NCI-H524 (cell line): Measurements from ENCODE around the gene NCAN.
"Not testable (repeated sequence)": the region's sequence is repeated elsewhere in the genome, so short reads cannot be mapped to it uniquely, and the experiment has no call there.

ENCODE experiments used
- DNase-seq, 2 experiments: peaks; one replicate each; lab custom pipeline; 2025; lab: John Stamatoyannopoulos, UW

NCAN gene

DNA sequence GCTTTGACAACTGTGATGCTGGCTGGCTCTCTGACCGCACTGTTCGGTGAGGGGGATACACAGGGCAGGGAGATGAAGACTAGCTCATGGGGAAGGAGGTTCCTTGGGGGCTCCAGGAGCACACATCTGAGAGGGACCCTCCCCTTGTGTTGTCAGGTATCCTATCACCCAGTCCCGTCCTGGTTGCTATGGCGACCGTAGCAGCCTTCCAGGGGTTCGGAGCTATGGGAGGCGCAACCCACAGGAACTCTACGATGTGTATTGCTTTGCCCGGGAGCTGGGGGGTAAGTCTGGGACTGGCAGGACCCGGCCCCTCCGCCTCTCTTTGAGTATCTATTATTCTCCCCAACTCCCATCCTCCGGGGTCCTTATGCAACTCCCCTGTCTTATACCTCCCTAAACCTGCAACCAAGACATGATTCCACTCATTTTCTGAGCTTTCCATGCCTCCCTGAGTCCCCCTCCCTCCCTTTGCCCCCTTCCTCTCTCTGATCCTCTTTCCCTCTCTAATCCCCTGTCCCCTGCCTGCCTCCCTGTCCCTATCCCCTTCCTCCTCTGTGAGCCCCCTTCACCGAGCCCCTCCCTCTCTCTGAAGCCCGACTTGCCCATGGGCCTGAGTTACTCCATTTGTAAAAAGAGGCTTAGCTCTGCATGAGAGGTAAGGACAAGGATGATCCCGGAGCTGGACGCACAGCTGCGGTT, 12.5 kb downstream of the NCAN start:
- DNase-seq: no peak

DNA sequence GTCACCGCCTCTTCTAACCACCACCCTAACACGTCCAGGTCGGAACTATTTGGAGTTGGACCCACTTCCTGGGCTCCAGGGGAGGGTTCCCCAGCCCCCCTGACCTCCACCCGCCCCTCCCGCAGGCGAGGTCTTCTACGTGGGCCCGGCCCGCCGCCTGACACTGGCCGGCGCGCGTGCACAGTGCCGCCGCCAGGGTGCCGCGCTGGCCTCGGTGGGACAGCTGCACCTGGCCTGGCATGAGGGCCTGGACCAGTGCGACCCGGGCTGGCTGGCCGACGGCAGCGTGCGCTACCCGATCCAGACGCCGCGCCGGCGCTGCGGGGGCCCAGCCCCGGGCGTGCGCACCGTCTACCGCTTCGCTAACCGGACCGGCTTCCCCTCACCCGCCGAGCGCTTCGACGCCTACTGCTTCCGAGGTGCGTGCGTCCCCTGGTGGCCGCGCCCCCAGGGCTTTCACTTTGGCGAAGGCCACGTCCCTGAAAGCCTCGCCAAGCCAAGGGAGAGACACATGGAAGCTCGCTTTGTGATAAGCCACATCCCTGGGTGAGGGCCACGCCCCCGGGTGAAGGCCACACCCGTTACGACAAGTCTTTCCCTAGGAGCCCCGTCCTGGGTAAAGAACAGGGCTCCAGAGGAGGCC, 13.2 kb downstream of the NCAN start:
- peak; percentile 53 to 77 for DNase-seq

DNA sequence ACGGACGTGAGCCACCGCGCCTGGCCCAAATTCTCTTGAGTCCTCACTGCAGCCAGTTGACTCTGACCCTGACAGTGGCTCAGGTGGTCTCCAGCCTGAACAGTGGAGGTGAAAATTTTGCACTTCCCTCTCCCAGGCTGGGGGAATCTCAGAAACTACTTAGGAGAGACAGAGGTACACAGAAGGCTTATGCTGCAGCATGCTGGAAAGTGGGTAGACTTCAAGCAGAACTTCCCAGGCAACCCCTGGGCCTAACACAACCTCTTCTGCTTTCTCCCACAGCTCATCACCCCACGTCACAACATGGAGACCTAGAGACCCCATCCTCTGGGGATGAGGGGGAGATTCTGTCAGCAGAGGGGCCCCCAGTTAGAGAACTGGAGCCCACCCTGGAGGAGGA, 14.4 kb downstream of the NCAN start:
- DNase-seq: no peak

DNA sequence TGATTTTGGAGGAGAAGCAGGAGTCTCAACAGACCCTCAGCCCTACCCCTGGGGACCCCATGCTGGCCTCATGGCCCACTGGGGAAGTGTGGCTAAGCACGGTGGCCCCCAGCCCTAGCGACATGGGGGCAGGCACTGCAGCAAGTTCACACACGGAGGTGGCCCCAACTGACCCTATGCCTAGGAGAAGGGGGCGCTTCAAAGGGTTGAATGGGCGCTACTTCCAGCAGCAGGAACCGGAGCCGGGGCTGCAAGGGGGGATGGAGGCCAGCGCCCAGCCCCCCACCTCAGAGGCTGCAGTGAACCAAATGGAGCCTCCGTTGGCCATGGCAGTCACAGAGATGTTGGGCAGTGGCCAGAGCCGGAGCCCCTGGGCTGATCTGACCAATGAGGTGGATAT, 14.9 kb downstream of the NCAN start:
- no peak for DNase-seq

DNA sequence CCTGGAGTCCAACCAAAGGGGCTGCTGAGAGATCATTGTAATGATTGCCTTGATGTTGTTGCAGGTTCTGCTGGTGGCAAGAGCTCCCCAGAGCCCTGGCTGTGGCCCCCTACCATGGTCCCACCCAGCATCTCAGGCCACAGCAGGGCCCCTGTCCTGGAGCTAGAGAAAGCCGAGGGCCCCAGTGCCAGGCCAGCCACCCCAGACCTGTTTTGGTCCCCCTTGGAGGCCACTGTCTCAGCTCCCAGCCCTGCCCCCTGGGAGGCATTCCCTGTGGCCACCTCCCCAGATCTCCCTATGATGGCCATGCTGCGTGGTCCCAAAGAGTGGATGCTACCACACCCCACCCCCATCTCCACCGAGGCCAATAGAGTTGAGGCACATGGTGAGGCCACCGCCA, 15.5 kb downstream of the NCAN start:
- DNase-seq: no peak

DNA sequence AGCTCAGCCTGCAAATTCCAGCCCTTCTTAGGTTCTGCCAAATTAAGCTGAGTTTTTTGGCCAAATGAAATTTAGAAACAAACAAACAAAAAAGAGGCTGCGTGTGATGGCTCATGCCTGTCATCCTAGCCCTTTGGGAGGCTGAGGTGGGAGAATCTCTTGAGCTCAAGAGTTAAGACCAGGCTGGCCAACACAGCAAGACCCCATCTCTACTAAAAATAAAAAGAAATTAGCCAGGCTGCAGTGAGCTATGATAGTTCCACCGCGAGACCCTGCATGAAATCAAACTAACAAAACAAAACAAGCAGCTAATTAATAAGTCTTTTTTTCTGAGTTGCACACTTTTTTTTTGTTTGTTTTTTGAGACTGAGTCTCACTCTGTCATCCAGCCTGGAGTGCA, 17.9 kb downstream of the NCAN start:
- DNase-seq: no peak

DNA sequence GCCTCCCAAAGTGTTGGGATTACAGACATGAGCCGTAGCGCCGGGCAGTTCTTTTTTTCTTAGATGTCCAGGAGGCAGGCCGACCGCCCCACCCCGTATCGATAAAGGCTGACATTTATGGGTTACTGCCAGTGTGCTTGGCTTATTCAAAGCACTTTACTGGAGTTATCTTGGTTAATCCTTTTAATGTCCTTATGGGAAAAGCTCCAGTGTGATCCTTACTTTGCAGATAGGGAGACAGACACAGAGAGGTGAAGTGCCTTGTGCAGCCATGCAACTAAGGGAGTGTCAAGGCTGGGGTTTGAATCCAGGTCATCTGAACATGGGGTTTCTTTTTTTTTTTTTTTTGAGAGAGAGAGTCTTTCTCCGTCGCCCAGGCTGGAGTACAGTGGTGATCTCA, 19.2 kb downstream of the NCAN start:
- DNase-seq: peak; percentile 84 to 92

DNA sequence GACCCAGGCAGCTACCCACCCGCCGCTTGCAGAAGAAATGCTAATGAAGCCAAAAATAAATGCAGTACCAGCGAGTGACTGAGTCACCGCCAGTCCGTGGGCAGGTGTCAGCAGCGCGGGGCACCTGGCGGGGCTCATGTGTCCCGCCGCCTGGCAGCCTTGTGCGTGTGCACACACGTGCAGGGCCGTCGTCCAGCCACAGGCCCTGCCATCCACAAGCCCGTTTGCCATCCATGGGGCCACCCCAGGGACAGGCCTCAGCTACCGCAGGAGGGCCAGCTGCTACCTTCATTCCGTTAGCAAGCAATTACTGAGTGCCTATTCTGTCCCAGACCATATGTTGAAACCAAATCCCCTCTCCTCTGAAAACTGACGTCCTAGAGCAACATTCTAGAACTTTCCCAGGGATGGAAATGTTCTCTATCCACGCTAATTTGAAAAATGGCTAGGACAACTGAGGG, 20.5 kb downstream of the NCAN start:
- peak; percentile 56 to 87 for DNase-seq

DNA sequence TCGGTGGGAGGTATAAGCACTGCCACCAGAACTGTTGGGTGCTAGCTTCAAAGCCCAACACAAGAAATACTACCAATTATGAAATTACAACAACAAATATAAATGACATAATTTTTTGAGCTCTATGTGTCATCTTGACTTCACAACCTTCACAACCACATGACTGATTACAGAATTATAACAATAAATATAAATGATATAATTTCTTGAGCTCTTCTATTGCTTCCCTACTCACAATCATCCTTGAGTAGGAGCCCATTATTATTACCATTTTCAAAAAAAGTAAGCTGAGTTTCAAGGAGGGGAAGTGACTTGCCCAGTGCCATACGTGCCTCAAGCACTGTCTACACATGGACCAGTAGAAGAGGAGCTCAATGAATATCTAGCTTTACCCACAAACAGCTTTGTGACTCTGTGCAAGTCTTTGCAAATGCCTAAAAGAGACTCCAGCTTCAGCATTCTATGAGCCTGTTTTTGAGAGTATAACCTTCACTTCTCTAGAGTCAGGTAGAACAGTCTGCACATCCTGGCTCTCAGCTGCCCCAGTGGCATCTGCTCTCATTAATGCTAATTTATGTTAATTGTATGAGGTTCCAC, 22.6 kb downstream of the NCAN start:
- peak in 1 of 2 experiments; percentile 42 for DNase-seq

DNA sequence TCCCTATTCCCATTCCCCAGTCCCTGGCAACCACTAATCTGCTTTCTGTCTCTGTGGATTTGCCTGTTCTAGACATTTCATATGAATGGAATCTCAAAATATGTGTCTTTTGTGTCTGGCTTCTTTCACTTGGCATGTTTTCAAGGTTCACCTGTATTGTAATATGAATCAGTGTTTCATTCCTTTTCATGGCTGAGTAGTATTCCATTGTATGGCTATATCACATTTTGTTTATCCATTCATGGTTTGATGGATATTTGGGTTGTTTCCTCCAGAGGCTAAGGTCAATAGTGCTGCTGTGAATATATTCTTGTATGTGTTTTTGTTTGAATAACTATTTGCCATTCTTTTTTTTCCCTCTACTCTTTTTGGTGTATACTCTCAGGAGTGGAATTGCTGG, 24.4 kb downstream of the NCAN start:
- no peak for DNase-seq

DNA sequence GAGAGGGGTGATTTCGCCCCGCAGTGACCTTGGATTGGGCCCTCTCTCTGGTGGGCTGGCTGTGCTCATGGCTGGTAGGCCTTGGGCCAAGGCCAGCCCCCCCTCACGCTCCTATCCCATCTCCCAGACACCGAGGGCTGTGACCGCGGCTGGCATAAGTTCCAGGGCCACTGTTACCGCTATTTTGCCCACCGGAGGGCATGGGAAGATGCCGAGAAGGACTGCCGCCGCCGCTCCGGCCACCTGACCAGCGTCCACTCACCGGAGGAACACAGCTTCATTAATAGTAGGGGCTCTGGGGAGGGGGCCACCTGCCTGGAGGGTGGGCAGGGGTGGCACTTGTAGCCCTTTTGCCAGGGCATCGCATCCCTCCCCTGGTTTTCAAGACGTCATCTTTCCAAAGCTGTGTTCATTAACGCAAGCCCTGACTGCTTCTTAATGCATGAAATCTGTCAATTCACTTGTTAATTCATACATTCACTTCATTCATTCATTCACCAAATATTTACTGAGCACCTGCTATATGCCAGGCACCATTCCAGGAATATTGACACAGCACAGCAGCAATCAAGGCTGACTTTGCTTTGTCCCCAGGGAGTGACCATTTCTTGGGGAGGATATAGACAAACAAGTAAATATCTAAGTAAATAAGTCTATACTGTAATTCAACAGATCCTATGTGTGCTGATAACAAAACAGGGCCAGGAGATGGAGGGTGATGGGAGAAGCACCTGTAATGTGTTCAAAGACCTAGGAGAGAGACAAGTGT, 26.6 kb downstream of the NCAN start:
- DNase-seq: no peak

DNA sequence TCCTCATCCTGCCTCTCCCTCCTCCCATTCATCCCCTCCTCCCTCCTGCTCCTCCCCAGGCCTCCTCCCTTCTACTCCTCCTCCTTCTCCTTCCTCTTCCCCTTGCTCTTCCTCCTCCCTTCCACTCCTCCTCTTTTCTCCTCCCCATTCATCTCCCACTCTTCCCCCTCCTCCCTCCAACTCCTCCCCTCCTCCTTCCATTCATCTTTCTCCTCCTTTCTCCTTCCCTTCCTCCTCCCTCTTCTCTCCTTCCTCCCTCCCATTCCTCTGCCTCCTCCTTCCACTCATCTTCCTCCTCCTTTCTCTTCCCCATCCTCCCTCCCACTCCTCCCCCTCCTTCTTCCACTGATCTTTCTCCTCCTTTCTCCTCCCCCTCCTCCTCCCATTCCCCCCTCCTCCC, 27.9 kb downstream of the NCAN start:
- no peak for DNase-seq

DNA sequence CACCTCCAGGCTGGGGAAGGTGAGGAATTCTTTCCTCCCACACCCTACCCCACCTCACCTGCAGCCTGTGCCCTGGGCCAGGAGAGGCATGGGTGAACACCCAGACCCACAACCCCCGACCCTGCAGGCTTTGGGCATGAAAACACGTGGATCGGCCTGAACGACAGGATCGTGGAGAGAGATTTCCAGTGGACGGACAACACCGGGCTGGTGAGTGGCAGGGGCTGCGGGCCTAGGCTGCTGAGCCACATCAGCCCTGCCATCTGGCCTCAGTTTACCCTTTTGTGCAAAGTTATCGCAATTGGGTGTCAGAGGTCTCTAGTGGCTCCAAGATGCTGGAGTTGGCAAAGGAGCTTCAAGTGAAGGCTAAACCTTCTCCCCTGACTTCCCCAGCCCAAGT, 28.7 kb downstream of the NCAN start:
- DNase-seq: no peak

DNA sequence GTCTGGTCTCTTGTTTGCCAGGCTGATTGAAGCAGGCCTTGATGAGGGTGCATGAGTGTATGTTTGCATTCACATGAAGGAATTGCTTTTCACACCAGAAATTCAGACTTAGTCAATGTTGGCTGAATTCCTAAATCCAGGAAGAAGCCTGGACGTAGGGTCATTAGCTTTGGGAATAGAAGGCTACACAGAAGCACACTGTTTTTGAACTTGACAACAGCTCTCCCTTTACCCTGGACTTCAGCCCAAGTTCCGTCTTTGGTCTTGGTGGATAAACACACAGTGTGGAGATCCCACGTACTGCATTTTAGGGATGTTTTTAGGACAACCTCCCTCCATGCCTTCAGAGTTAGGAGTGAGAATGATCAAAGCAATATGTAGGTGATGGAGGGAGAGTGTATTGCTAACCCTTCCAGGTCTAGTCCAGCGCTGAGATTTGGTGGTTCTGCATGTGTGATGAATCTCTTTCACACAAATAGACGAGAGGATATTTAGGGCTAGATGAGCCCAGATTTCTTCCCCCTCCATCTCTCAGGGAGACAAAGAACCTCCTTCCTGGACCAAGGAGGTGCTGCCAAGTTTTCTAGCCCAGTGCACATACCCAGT, 38.5 kb downstream of the NCAN start:
- no peak for DNase-seq

DNA sequence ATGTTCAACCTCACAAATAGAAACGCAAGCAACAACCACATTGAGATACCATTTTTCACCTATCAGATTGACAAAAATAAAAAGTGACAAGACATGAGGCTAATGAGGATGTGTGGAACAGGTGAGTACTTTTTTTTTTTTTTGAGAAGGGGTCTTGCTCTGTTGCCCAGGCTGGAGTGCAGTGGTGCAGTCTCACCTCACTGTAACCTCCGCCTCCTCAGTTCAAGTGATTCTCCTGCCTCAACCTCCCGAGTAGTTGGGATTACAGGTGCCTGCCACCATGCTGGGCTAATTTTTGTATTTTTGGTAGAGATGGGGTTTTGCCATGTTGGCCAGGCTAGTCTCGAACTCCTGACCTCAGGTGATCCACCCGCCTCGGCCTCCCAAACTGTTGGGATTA, 41.7 kb downstream of the NCAN start:
- not testable (repeated sequence) for DNase-seq

DNA sequence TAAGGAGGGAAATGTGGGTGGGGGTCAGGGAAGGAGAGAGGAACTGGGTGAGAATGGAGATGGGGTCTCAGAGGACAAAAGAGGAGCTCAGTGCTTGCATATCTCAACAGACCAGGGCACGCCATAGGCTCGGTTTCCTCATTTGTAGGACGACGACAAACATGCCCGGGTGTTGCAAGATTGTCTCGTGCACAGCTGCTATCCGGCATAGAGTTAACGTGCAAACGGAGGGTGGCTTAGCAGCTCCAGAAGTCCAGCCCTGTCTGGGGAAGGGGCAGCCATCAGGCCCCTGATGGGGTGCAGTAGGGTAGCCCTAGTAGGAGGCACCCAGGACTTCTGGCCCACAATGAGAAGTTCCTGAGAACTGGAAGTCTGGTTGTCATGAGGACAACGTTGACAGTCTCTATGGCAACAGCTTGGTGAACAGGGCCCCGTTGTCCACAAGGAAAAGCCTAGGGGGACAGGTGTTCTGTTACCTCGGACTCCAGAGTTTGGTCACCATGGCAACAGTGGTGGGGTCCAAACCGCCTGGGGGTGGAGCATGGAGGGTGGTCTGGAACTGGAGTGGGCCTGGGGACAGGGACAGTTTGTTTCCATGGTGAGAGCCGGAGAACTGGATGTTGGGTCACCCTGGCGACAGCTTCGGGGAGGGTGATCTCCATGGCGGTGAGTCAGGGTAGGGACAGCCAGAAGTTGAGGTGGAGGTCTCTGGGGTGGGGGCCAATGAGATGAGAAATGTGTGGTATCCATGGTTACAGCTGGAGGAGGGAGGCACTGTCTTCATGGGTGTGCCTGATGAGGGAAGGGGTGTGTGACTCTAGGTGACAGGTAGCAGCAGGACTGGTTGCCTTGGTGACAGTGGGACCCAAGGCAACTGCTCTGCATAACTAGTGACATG, 44.6 kb downstream of the NCAN start:
- peak in 1 of 2 experiments; percentile 47 for DNase-seq

DNA sequence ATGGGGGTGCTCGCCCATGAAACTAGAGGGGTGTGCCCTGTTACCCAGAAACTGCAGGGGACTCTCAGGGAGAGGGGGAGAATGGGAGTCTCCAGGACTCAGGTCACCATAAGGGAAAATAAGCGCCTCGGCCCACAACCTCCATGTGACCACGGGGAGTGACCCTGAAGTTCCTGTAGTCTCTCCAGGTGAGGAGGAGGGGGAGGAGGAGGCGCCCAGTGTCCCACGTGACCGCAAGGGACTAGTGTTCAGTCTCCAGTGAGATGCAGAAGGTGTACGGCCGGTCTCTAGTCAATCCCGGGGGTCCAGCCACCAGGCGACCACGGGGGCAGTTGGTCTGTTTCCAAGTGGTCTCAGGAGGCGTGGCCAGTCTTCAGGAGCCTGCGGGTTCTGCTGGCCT, 45.4 kb downstream of the NCAN start:
- DNase-seq: no peak

DNA sequence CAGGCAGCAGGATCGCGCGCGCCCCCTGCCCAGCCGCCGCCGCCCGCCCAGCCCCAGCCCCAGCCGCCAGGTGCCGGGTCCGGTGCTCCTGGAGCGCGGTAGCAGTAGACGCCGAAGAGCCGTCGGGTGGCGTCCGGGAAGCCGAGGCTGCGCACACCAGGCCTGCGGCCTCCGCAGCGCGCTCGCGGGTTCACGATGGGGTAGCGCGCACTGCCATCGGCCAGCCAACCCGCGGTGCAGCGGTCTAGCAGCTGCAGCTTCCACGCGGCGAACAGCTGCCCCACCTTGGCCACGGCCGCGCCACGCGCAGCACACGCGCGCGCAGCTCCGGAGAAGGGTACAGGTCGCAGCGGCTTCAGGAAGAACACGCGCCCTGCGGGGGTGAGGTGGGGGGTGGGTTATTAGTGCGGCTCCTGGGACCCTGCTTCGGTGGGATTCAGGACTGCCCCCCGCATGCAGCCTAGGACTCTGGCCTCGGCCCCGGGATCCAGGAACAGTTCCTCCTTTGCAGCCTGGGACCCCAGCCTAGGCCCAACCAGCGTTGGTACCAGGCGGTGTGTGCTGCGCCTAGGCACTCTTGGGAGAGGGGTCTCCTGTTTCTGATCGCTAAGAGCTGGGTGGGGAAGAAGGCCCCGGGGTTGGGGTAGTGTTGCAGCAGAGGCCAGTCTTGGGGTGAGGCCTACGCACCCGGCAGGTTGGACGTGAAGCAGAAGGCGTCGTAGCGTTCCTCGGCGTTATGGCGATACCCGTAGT, 46.3 kb downstream of the NCAN start:
- DNase-seq: no peak

DNA sequence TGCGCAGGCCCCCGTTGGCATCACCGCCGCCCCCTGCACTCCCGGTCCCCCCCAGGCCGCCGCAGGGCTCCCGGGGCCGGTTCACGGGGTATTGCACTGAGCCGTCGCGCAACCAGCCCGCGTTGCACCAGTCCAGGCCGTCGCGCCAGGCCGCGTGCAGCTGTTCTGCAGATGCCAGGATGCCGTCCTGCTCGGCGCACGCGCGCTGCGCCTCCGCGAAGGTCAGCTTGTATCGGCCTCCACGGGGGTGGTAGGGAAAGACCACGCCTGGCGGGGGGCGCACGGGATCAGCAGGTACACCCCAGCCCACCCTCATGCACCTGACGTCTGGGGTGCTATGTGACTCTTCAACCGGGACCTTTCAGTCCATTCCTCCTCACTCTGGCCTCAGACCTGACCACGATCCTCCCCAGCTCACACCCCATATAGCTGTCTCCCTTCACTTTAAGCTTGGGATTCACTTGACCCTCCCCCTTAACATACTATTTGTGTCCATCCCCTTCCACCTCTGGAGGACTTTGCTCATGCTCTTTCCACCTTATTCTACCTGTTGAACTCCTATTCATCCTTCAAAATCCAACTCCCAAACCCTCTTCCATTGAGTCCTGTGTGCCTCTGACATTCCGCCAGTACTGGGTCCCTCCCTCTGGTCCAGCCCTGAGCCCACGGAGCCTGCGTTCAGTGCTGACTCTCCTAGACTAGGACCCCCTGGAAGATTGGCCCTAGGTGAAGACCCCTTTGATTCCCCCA, 47.0 kb downstream of the NCAN start:
- DNase-seq: no peak

DNA sequence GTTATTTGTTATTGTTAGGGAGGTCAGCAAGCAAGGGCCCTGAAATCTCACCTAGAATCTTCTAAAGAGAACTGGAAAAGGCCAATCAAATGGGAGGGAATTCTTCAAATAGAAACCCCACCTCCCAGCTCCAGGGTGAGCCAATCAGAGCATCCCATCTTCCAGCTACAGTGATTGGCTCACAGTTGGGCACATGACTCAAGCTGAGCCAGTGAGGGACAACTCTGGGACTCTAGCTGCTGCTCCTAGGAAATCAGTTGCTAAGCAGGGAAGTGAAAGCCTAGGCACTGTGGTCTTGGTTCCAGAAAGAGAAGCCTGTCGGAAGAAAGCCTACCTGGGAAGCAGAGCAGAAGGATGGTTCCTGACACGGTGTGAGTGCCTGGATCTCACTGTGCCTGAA, 48.0 kb downstream of the NCAN start:
- DNase-seq: peak; percentile 74 to 89
